Naive thymus-derived CD8-positive, alpha-beta T cell (primary cell): Measurements from ENCODE around the gene KCNC3. TPM values are rescaled to one million over a fixed set of nuclear protein-coding genes. Genes with fewer than 3 reads are reported as not detected.

Source experiments
- ATAC-seq, 2 donors: fragments of 150-1000 bp; cut with Tn5 transposase in 1 of 2; sonication (Bioruptor Pico), chemical (Tn5 transposase) in 1 of 2; 1 replicate in 1 of 2; 2 replicates in 1 of 2; pipeline ENCODE4 v1.10.0; 2021; ENCODE audit warnings: mild to moderate bottlenecking in 2 of 2, moderate library complexity in 2 of 2
- POLR2A ChIA-PET: fragments of 350-600 bp; sonication (Branson Sonifier 250); formaldehyde crosslinking; loops from one replicate; lab custom pipeline; 2021; ENCODE audit warnings: antibody characterized with exemption; lab: Charles Lee
- DNase-seq, 10 donors: peaks; one replicate each; pipeline versions ENCODE4 v3.0.0 to v3.0.0-alpha.2; 2020 to 2022
- H3K27ac Mint-ChIP-seq, 10 donors: one replicate each; pipeline ENCODE4 v1.8.0; 2020 to 2022; ENCODE audit warnings: mild to moderate bottlenecking in 10 of 10, mixed read lengths in 10 of 10, moderate library complexity in 4 of 10, inconsistent platforms in 1 of 10
- H3K27me3 Mint-ChIP-seq, 5 donors: one replicate each; pipeline ENCODE4 v1.8.0; 2021 to 2022; ENCODE audit warnings: mixed read lengths in 5 of 5
- H3K36me3 Mint-ChIP-seq, 3 donors: one replicate each; pipeline ENCODE4 v1.8.0; 2020 to 2022; ENCODE audit warnings: mixed read lengths in 3 of 3, mild to moderate bottlenecking in 2 of 3, inconsistent platforms in 1 of 3
- H3K4me1 Mint-ChIP-seq, 4 donors: one replicate each; pipeline ENCODE4 v1.8.0; 2021 to 2022; ENCODE audit warnings: mixed read lengths in 4 of 4
- H3K4me3 Mint-ChIP-seq, 10 donors: one replicate each; pipeline ENCODE4 v1.8.0; 2020 to 2022; ENCODE audit warnings: mild to moderate bottlenecking in 10 of 10, mixed read lengths in 10 of 10, moderate library complexity in 6 of 10, inconsistent platforms in 1 of 10
- H3K9me3 Mint-ChIP-seq, 9 donors: one replicate each; pipeline ENCODE4 v1.8.0; 2020 to 2022; ENCODE audit warnings: mixed read lengths in 9 of 9, mild to moderate bottlenecking in 3 of 9, inconsistent platforms in 1 of 9, moderate library complexity in 1 of 9
- polyA plus RNA-seq, 3 donors: library from polyadenylated mRNA; unstranded; fragments of 300-500 nt; fragmentation: Illumina TruSeq; gene quantifications; one replicate each; pipeline ENCODE4 v1.2.3, GENCODE V29; 2021
- total RNA-seq, 8 experiments: library from RNA in 2 of 8; stranded (reverse) in 2 of 8; gene quantifications; one replicate each; pipeline ENCODE4 v1.2.3 and lab custom pipeline; 2021 to 2026

Gene KCNC3
- total and polyA plus RNA-seq, 5 experiments from 2014 or later: 0.73 to 0.80 TPM; not detected in 3

- H3K9me3 Mint-ChIP-seq: peaks cover 0 to 11% (median 0%) of the 10 kb centered on the region in 9 donors
- H3K27me3 Mint-ChIP-seq: peaks cover 14 to 67% (median 49%) of the 10 kb centered on the region in 5 donors
- no peak overlapping the region for H3K27ac Mint-ChIP-seq
- peak in 1 of 10 donors; percentile 32 for DNase-seq
- peaks cover 16 to 25% (median 22%) of the 10 kb centered on the region in 4 donors for H3K4me1 Mint-ChIP-seq
- POLR2A ChIA-PET: interaction anchor here (0.6 kb wide), 1 partner anchor 73 kb away, joined by 4 read pairs; no protein-coding TSS in a partner anchor
- ATAC-seq: no peak
- peaks cover 0 to 10% (median 0%) of the 10 kb centered on the region in 3 donors for H3K36me3 Mint-ChIP-seq
- no peak overlapping the region for H3K4me3 Mint-ChIP-seq
Observed at GRCh38 chr19:50323782-50324133, 5.4 kb downstream of the KCNC3 start.

- Mint-ChIP-seq H3K4me3 (no peak overlapping the region), H3K27me3 (peaks cover 14 to 70% (median 50%) of the 10 kb centered on the region in 5 donors), H3K36me3 (peaks cover 0 to 10% (median 0%) of the 10 kb centered on the region in 3 donors), H3K4me1 (peaks cover 16 to 25% (median 22%) of the 10 kb centered on the region in 4 donors), H3K9me3 (peaks cover 0 to 11% (median 0%) of the 10 kb centered on the region in 9 donors), H3K27ac (no peak overlapping the region)
- DNase-seq: peak in 1 of 10 donors; percentile 52
- no peak for ATAC-seq
- POLR2A ChIA-PET: no interaction called here
Observed at GRCh38 chr19:50322931-50323781, 6.0 kb downstream of the KCNC3 start.

GRCh38 chr19:50322234-50322633, 6.9 kb downstream of the KCNC3 start:
- DNase-seq: peak in 1 of 10 donors; percentile 42
- peaks cover 12 to 72% (median 53%) of the 10 kb centered on the region in 5 donors for H3K27me3 Mint-ChIP-seq

GRCh38 chr19:50321831-50322230, 7.3 kb downstream of the KCNC3 start:
- Mint-ChIP-seq H3K4me1 (peaks cover 7 to 13% (median 12%) of the 10 kb centered on the region in 4 donors), H3K36me3 (no peaks in the 10 kb centered on the region), H3K27me3 (peaks cover 8 to 70% (median 50%) of the 10 kb centered on the region in 5 donors), H3K9me3 (peaks cover 0 to 3% (median 0%) of the 10 kb centered on the region in 9 donors), H3K4me3 (no peak overlapping the region), H3K27ac (no peak overlapping the region)
- DNase-seq (no peak), ATAC-seq (no peak)
- POLR2A ChIA-PET: no interaction called here

More at GRCh38 chr19:50322234-50322633, 6.9 kb downstream of the KCNC3 start:
- ATAC-seq: no peak
- H3K27ac Mint-ChIP-seq: no peak overlapping the region
- H3K9me3 Mint-ChIP-seq: peaks cover 0 to 5% (median 0%) of the 10 kb centered on the region in 9 donors
- POLR2A ChIA-PET: no interaction called here
- H3K4me1 Mint-ChIP-seq: peaks cover 11 to 17% (median 16%) of the 10 kb centered on the region in 4 donors
- peaks cover 0 to 3% (median 0%) of the 10 kb centered on the region in 3 donors for H3K36me3 Mint-ChIP-seq
- H3K4me3 Mint-ChIP-seq: no peak overlapping the region

- no peak for ATAC-seq
- H3K36me3 Mint-ChIP-seq: no peaks in the 10 kb centered on the region
- peaks cover 8 to 77% (median 57%) of the 10 kb centered on the region in 5 donors for H3K27me3 Mint-ChIP-seq
- peaks cover 0 to 3% (median 0%) of the 10 kb centered on the region in 9 donors for H3K9me3 Mint-ChIP-seq
- H3K27ac Mint-ChIP-seq: peak overlapping the region in 1 of 10 donors; percentile 66
- POLR2A ChIA-PET: interaction anchor here (0.6 kb wide), 1 partner anchor 517 kb away, joined by 3 read pairs; no protein-coding TSS in a partner anchor
- DNase-seq: no peak
- no peak overlapping the region for H3K4me3 Mint-ChIP-seq
- H3K4me1 Mint-ChIP-seq: peaks cover 6 to 17% (median 10%) of the 10 kb centered on the region in 4 donors
Observed at GRCh38 chr19:50320596-50320995, 8.6 kb downstream of the KCNC3 start.

GRCh38 chr19:50320051-50320450, 9.1 kb downstream of the KCNC3 start:
- Mint-ChIP-seq H3K36me3 (no peaks in the 10 kb centered on the region), H3K27me3 (peaks cover 9 to 82% (median 58%) of the 10 kb centered on the region in 5 donors), H3K4me1 (peaks cover 7 to 19% (median 10%) of the 10 kb centered on the region in 4 donors), H3K27ac (no peak overlapping the region), H3K9me3 (peaks cover 0 to 3% (median 0%) of the 10 kb centered on the region in 9 donors), H3K4me3 (no peak overlapping the region)
- DNase-seq (no peak), ATAC-seq (no peak)
- POLR2A ChIA-PET: interaction anchor here (0.6 kb wide), 1 partner anchor 518 kb away, joined by 3 read pairs; no protein-coding TSS in a partner anchor

- ATAC-seq (no peak), DNase-seq (peak in 1 of 10 donors; percentile 8)
- H3K9me3 Mint-ChIP-seq: peaks cover 0 to 4% (median 0%) of the 10 kb centered on the region in 9 donors
- H3K4me3 Mint-ChIP-seq: no peak overlapping the region
- H3K27ac Mint-ChIP-seq: no peak overlapping the region
- peaks cover 11 to 83% (median 56%) of the 10 kb centered on the region in 5 donors for H3K27me3 Mint-ChIP-seq
- no peaks in the 10 kb centered on the region for H3K36me3 Mint-ChIP-seq
- POLR2A ChIA-PET: no interaction called here
- peaks cover 8 to 22% (median 10%) of the 10 kb centered on the region in 4 donors for H3K4me1 Mint-ChIP-seq
Observed at GRCh38 chr19:50319156-50319555, 10.0 kb downstream of the KCNC3 start.

GRCh38 chr19:50318438-50318837, 10.7 kb downstream of the KCNC3 start:
- no peak overlapping the region for H3K27ac Mint-ChIP-seq
- peaks cover 0 to 4% (median 0%) of the 10 kb centered on the region in 9 donors for H3K9me3 Mint-ChIP-seq
- no peak overlapping the region for H3K4me3 Mint-ChIP-seq
- POLR2A ChIA-PET: no interaction called here
- no peak for ATAC-seq
- peaks cover 0 to 2% (median 0%) of the 10 kb centered on the region in 3 donors for H3K36me3 Mint-ChIP-seq
- H3K27me3 Mint-ChIP-seq: peaks cover 16 to 83% (median 62%) of the 10 kb centered on the region in 5 donors
- no peak for DNase-seq
- H3K4me1 Mint-ChIP-seq: peaks cover 9 to 27% (median 12%) of the 10 kb centered on the region in 4 donors

- Mint-ChIP-seq H3K27me3 (peaks cover 22 to 91% (median 62%) of the 10 kb centered on the region in 5 donors), H3K4me3 (peak overlapping the region in 1 of 10 donors; percentile 8), H3K36me3 (peaks cover 0 to 2% (median 0%) of the 10 kb centered on the region in 3 donors), H3K9me3 (peaks cover 0 to 4% (median 0%) of the 10 kb centered on the region in 9 donors), H3K4me1 (peaks cover 12 to 30% (median 14%) of the 10 kb centered on the region in 4 donors), H3K27ac (no peak overlapping the region)
- ATAC-seq: no peak
- no peak for DNase-seq
- POLR2A ChIA-PET: no interaction called here
Observed at GRCh38 chr19:50317115-50317514, 12.1 kb downstream of the KCNC3 start.

GRCh38 chr19:50315773-50316448, 13.3 kb downstream of the KCNC3 start:
- H3K9me3 Mint-ChIP-seq: peaks cover 0 to 3% (median 0%) of the 10 kb centered on the region in 9 donors
- no peak overlapping the region for H3K27ac Mint-ChIP-seq
- ATAC-seq (peak in 1 of 2 donors; percentile 77), DNase-seq (peak in 1 of 10 donors; percentile 34)
- peaks cover 0 to 2% (median 0%) of the 10 kb centered on the region in 3 donors for H3K36me3 Mint-ChIP-seq
- POLR2A ChIA-PET: no interaction called here
- peaks cover 13 to 30% (median 15%) of the 10 kb centered on the region in 4 donors for H3K4me1 Mint-ChIP-seq
- peaks cover 25 to 92% (median 61%) of the 10 kb centered on the region in 5 donors for H3K27me3 Mint-ChIP-seq
- H3K4me3 Mint-ChIP-seq: peak overlapping the region in 9 of 10 donors; percentile 42 to 83 (median 64)

GRCh38 chr19:50314724-50315708, 14.2 kb downstream of the KCNC3 start:
- POLR2A ChIA-PET: no interaction called here
- H3K36me3 Mint-ChIP-seq: peaks cover 0 to 2% (median 0%) of the 10 kb centered on the region in 3 donors
- no peak for ATAC-seq
- H3K27me3 Mint-ChIP-seq: peaks cover 32 to 92% (median 63%) of the 10 kb centered on the region in 5 donors
- no peak overlapping the region for H3K27ac Mint-ChIP-seq
- H3K9me3 Mint-ChIP-seq: peaks cover 0 to 5% (median 0%) of the 10 kb centered on the region in 9 donors
- H3K4me1 Mint-ChIP-seq: peaks cover 13 to 30% (median 15%) of the 10 kb centered on the region in 4 donors
- peak in 1 of 10 donors; percentile 37 for DNase-seq
- H3K4me3 Mint-ChIP-seq: peak overlapping the region in 9 of 10 donors; percentile 34 to 82 (median 65)
